ENCODE results near the gene NDUFA7.
"Not testable (repeated sequence)": the region's sequence is repeated elsewhere in the genome, so short reads cannot be mapped to it uniquely, and the experiment has no call there.

Gene NDUFA7

DNA sequence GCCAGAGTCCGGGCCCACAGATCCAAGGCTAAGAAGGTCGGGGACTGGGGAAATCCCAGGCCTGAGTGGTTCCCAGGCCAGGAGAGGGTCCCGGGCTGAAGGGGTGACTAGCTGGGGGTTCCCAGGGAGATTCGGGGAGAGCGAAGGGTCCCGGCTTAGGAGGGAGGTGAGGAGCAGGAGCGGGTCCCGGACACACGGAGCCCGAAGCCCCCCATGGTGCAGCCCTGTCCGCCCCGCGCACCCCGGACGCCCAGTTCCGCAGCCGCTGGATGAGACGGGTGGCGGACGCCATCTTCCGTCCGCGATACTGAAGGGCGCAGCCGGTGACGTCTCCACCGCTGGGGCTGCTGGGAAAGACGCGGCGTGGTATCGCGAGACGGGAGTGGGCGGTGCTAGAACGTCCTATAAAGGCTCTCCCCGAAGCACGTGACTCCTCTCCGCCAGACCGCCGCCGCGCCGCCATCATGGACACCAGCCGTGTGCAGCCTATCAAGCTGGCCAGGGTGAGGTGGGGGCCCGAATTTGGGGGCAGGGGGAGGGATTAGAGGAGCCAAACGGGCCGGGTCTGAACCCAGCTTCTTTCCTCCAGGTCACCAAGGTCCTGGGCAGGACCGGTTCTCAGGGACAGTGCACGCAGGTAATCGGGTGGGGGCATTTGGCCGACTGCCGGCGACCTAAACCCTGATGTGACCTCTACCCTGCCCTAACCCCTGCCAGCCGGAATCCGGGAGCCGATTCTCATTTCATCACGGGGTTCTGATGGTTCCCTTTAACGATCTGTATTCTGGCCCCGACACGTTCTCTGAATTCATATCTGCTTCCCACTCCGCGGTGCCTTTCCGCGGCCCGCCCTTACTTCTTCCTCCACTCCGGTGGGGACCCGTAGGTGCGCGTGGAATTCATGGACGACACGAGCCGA lies at the start of gene NDUFA7, which contains the start of gene RPS28:
NDUFA7 (minus strand) TSS at position 309 of the 919 bp plus-strand sequence; CDS start at position 292, 17 bp downstream.
RPS28 (plus strand) TSS at position 430 of the 919 bp plus-strand sequence; CDS start at position 465, 35 bp downstream.
- peak; percentile 96 for DNase-seq (ENCODE audit: low spot score)

DNA sequence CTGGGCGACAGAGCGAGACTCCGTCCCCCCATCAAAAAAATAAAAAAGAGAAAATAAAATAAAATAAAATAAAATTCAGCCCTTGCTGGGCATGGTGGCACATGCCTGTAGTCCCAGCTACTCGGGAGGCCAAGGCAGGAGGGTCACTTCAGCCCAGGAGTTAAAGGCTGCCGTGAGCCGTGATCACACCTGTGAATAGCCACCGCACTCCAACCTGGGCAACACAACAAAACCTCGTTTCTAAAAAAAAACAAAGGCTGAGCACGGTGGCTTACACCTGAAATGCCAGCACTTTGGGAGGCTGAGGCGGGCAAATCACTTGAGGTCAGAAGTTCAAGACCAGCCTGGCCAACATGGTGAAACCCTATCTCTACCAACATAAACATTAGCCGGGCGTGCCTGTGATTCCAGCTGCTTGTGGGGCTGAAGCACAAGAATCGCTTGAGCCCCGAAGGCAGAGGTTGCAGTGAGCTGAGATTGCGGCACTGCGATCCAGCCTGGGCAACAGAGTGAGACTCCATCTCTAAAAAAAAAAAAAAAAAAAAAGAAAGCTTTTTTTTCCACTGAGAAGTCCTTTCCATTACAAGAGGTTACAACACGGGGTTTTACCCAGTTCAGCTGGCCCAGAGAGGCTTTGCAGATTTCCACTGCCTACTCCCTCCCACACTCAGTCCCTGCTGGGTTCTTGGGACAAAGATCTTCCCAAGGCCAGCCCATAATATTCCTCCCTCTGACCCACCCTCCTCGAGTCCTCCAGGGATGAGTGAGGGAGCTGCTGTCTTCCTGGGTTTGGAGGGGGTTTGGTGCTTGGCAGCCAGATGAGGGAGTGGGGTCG lies 49.2 kb upstream of the NDUFA7 start:
- DNase-seq (ENCODE audit: low spot score): no peak

DNA sequence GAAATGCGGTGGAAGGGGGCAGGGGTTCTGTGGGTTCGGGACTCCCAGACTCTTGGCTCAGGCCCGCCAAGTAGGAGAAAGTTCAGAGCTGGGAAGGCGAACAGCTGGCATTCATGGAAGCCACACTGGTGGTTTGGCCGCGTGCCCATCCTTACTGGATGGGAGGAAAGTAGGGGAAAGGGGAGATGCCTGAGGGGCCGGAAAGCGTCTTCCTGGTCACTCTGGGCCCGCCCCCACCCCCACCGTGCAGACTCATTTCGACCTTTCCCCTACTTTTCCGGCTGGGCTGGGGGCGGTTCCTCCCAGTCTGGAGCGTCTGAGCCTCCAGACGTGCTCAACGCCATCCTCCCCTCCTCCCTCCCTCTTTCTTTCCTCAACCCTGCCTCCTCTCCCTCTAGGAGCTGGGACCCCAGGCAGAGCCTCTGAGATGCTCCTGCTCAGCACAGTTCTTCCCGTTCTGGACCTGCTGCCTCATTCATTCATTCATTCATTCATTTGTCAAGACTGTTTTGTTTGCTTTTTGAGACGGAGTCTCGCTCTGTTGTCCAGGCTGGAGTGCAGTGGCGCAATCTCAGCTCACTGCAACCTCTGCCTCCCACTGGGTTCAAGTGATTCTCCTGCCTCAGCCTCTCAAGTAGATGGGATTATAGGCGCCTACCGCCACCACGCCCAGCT lies 46.3 kb upstream of the NDUFA7 start:
- DNase-seq (ENCODE audit: low spot score): no peak

DNA sequence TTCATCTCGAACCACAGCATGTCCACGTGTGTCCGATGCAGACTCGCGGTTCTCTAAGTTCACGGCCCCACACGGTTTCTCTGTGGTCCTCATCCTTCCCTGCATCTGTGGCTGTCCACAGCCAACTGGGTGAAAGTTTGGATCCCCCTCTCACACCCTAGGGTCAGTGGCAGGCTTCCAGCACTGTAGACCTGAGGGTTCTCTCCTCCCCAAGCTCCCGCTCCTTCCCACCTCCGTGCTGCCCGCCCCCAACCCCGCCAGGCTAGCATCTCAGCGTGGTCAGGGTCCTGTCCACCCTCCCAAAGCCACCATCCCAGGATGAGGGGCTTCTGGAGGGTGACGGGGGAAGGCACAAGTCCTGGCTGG lies 45.8 kb upstream of the NDUFA7 start:
- no peak for DNase-seq (ENCODE audit: low spot score)

GRCh38 chr19:8366121-8366581 lies 45.0 kb upstream of the NDUFA7 start:
- no peak for DNase-seq (ENCODE audit: low spot score)

DNA sequence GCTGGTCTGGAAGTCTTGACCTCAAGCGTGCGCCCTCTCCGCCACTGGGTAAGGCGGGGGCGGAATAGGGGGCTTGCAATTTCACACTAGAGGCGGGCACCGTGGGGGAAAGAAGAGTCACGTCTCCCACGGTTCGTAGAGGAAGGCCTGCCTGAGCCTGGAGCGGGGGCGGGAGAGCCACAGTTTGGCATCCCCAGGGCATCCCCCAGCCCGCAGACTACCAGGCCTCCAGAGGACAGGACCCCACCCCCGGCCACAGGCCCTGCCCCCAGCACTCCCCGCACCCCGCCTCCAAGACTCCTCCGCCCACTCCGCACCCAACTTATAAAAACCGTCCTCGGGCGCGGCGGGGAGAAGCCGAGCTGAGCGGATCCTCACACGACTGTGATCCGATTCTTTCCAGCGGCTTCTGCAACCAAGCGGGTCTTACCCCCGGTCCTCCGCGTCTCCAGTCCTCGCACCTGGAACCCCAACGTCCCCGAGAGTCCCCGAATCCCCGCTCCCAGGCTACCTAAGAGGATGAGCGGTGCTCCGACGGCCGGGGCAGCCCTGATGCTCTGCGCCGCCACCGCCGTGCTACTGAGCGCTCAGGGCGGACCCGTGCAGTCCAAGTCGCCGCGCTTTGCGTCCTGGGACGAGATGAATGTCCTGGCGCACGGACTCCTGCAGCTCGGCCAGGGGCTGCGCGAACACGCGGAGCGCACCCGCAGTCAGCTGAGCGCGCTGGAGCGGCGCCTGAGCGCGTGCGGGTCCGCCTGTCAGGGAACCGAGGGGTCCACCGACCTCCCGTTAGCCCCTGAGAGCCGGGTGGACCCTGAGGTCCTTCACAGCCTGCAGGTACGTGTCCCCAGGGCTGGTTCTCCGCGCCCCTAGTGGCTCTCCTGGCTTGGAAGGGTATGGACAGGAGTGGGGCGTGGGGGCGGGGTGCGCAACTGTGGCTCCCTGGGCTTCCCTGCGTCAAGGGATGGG lies 42.9 kb upstream of the NDUFA7 start, which contains the start of gene ANGPTL4:
ANGPTL4 (plus strand) TSS at position 353 of the 969 bp plus-strand sequence; CDS start at position 520, 167 bp downstream.
- DNase-seq (ENCODE audit: low spot score): no peak

- no peak for DNase-seq (ENCODE audit: low spot score)
Measured at GRCh38 chr19:8361921-8362793, 41.0 kb upstream of the NDUFA7 start.

- DNase-seq (ENCODE audit: low spot score): no peak
Measured at GRCh38 chr19:8360196-8360595, 39.0 kb upstream of the NDUFA7 start.

DNA sequence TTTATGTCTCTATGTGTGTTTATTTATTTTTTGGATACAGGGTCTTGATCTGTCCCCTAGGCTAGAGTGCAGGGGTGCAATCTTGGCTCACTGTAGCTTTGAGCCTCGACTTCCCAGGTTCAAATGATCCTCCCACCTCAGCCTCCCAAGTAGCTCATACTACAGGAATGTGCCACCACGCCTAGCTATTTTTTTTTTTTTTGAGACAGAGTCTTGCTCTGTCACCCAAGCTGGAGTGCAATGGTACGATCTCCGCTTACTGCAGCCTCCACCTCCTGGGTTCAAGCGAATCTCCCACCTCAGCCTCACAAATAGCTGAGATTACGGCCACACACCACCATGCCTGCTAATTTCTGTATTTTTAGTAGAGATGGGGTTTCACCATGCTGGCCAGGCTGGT lies 37.8 kb upstream of the NDUFA7 start:
- DNase-seq (ENCODE audit: low spot score): no peak

DNA sequence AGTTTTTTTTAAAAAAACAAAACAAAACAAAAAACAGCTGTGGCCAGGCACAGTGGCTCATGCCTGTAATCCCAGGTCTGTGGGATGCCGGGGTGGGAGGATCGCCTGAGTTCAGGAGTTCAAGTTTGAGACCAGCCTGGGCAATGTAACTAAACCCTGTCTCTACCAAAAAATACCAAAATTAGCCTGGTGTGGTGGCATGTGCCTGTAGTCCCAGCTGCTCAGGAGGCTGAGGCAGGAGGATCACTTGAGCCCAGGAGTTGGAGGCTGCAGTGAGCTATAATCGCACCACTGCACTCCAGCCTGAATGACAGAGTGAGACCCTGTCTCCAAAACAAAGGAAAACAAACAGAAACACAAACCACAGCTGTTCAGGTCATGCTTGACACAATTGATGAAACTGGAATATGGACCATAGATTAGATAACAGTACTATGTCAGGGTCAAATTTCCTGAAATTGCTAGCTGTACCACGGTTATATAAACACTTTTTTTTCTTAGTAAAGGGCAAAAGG lies 35.9 kb upstream of the NDUFA7 start:
- peak; percentile 29 for DNase-seq (ENCODE audit: low spot score)

DNA sequence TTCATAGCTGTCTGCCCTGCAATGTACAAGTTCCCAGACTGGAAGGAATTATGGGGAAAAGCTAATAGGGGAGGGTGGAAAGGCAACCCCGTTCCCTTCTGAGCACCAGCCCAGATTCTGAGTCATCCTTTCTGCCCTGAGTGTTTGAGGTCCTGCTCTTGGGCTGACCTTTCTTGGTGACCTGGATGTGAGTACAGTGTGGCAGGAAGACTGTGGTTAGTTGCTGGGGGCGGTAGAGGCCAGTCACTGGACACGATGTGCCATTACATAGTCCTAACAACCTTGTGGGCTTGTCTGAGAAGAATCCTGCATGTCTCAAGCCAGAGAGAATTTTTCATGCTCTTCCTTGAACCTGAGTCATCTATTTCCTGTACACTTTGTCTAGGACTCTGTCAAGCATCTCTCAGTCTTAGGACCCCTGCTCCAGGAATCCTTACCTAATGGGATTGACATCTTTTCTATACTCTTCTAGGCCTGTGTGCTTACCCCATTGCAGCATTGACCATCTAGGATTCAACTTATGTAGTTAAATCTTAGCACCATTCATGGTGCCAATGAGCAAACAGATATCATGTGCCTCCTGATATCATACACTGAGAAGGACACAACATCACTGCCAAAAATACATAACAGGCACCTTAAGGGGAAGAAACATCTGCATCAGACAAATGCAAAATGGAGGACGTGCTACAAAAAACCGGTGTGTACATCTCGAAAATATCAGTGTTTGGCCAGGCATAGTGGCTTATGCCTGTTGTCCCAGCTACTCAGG lies 34.6 kb upstream of the NDUFA7 start:
- no peak for DNase-seq (ENCODE audit: low spot score)

- DNase-seq (ENCODE audit: low spot score): not testable (repeated sequence)
Measured at GRCh38 chr19:8352845-8353244, 31.7 kb upstream of the NDUFA7 start.

DNA sequence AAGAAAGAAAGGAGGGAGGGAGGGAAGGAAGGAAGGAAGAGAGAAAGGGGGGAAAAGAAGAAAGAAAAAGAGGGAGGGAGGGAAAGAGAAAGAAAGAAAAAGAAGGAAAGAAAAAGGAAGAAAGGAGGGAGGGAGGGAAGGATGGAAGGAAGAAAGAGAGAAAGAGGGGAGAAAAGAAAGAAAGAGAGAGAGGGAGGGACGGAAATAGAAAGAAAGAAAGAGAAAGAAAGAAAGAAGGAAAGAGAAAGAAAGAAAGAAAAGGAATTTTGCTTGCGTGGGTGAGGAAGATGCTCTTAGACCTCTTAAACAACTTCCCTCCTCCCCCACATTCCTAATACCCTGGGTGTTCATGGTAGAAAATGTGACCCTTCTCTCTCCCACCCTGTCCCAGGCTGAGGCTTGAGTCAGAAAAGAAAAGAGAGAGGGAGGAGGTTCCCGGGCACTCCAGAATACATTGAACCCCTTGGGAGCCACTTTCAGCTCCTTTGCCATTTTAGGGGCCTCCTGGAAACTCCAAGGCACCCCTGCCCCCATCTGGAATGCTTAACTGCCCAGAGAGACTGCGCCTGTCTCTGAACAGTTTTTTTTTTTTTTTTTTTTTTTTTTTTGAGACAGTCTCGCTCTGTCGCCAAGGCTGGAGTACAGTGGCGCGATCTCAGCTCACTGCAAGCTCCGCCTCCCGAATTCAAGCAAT lies 31.1 kb upstream of the NDUFA7 start:
- no peak for DNase-seq (ENCODE audit: low spot score)

- not testable (repeated sequence) for DNase-seq (ENCODE audit: low spot score)
Measured at GRCh38 chr19:8349629-8350372, 28.6 kb upstream of the NDUFA7 start.

- no peak for DNase-seq (ENCODE audit: low spot score)
Measured at GRCh38 chr19:8343483-8343844, 22.3 kb upstream of the NDUFA7 start.

DNA sequence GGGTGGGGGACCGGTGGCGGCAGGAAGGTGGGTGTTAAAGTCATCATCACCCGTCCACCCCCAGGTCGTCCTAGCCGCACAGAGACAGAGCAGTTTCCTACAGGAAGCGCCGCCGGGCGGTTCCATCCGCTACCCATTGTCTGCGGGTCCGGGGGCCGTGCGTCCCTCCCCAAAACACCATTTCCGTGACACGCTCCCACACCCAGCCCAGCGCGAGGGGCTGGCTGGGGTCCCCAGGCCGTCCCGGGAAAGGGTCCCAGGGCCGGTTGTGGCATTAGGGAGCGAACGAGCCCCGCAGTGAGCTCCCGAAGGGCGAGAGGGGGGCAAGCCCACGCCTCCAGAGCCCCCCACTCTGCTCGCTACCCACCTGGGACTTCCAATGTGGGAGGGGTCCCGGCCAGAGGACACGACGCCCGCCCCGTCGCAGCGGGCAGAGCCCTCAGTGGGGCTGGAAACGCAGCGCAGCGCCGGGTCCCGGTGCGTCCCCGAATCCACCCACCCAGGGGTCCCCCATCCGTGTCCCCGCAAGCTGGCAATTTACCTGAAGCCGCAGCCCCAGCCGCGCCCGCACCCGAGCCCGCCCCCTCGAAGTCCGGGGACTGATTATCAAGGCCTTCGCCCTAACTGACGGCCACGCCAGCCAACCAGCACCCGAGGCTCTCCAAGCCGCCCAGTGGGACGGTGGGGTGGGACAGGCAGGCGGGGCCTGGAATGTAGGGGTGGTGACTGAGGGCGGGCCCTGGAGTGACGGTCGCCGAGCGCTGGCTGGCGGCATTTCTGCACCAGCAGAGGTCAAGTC lies 21.7 kb upstream of the NDUFA7 start, which contains the start of gene KANK3:
KANK3 (minus strand) TSS at position 579 of the 799 bp plus-strand sequence. CDS start 5,434 bp downstream, outside the sequence.
- DNase-seq (ENCODE audit: low spot score): peak; percentile 95

All from NAMALWA (cell line).